Activated CD4-positive, alpha-beta T cell treated with anti-CD3 and anti-CD28 coated beads for 48 hours (primary cell): ENCODE results near the gene OR13J1.
A peak's percentile ranks its signal among the peaks of the same experiment; 100 is the strongest.
"Not testable (repeated sequence)": the region's sequence is repeated elsewhere in the genome, so short reads cannot be mapped to it uniquely, and the experiment has no call there.

Source experiments
- DNase-seq: peaks from one replicate; pipeline ENCODE4 v3.0.0-alpha.2; 2020

OR13J1 gene

GRCh38 chr9:35903049-35903448 is 32.8 kb upstream of the OR13J1 start:
- peak; percentile 30 for DNase-seq

GRCh38 chr9:35899021-35899420 is 28.8 kb upstream of the OR13J1 start:
- DNase-seq = no peak

GRCh38 chr9:35898337-35898736 is 28.1 kb upstream of the OR13J1 start:
- DNase-seq = no peak

- DNase-seq = not testable (repeated sequence)
Measured at GRCh38 chr9:35897376-35898099, 27.3 kb upstream of the OR13J1 start.

GRCh38 chr9:35896570-35896969 is 26.4 kb upstream of the OR13J1 start:
- no peak for DNase-seq

- DNase-seq = no peak
Measured at GRCh38 chr9:35892051-35892450, 21.9 kb upstream of the OR13J1 start.

GRCh38 chr9:35891646-35892045 is 21.4 kb upstream of the OR13J1 start:
- DNase-seq = no peak

GRCh38 chr9:35884908-35885307 is 14.7 kb upstream of the OR13J1 start:
- not testable (repeated sequence) for DNase-seq

GRCh38 chr9:35882996-35883395 is 12.8 kb upstream of the OR13J1 start:
- DNase-seq = no peak

GRCh38 chr9:35882263-35882848 is 12.2 kb upstream of the OR13J1 start:
- peak; percentile 86 for DNase-seq

- no peak for DNase-seq
Measured at GRCh38 chr9:35872505-35872904, 2.3 kb upstream of the OR13J1 start.

GRCh38 chr9:35871545-35871944 is 1.3 kb upstream of the OR13J1 start:
- no peak for DNase-seq

- DNase-seq = no peak
Measured at GRCh38 chr9:35869621-35870216, 482 bp downstream of the OR13J1 start.

GRCh38 chr9:35868933-35869332 is 1.3 kb downstream of the OR13J1 start:
- no peak for DNase-seq

GRCh38 chr9:35867538-35867937 is 2.7 kb downstream of the OR13J1 start:
- DNase-seq = no peak

- DNase-seq = no peak
Measured at GRCh38 chr9:35864695-35865255, 5.4 kb downstream of the OR13J1 start.

GRCh38 chr9:35863583-35863982 is 6.6 kb downstream of the OR13J1 start:
- DNase-seq = no peak

GRCh38 chr9:35862328-35862727 is 7.9 kb downstream of the OR13J1 start:
- no peak for DNase-seq

- no peak for DNase-seq
Measured at GRCh38 chr9:35861161-35861897, 8.9 kb downstream of the OR13J1 start.

GRCh38 chr9:35859990-35860339 is 10.2 kb downstream of the OR13J1 start:
- no peak for DNase-seq

- DNase-seq = peak; percentile 31
Measured at GRCh38 chr9:35859310-35859989, 10.8 kb downstream of the OR13J1 start.

GRCh38 chr9:35858458-35858857 is 11.7 kb downstream of the OR13J1 start:
- DNase-seq = no peak

- DNase-seq = no peak
Measured at GRCh38 chr9:35856882-35857281, 13.3 kb downstream of the OR13J1 start.
